AG04450 (cell line): ENCODE measurements around the gene BABAM2. TPM values are rescaled to one million over a fixed set of nuclear protein-coding genes. Genes with fewer than 3 reads are reported as not detected.

ENCODE experiments used
- CTCF ChIA-PET: fragments of 300-600, 350-600 bp; formaldehyde crosslinking; extraction: SDS; loops from one replicate; lab custom pipeline; 2022; ENCODE audit warnings: antibody characterized with exemption, inconsistent platforms; lab: Charles Lee
- POLR2A ChIA-PET: fragments of 350-600 bp; formaldehyde crosslinking; extraction: SDS; loops from one replicate; lab custom pipeline; 2021; ENCODE audit warnings: antibody characterized with exemption, inconsistent platforms; lab: Yijun Ruan, JAX
- DNase-seq: peaks from one replicate; pipeline ENCODE4 v3.0.0-alpha.2; 2011; ENCODE audit warnings: low read depth, low spot score
- H3K27ac ChIP-seq: one replicate; pipeline ENCODE4 v1.5.1; 2012; ENCODE audit warnings: low read depth, low read length, control low read depth
- H3K27me3 ChIP-seq: one replicate; pipeline ENCODE4 v1.6.0; 2012; ENCODE audit warnings: low read length; ENCODE audit not compliant: control insufficient read depth, insufficient read depth
- H3K4me3 ChIP-seq: 2 replicates; pipeline ENCODE4 v1.5.1; 2011; ENCODE audit warnings: mild to moderate bottlenecking, low read depth, low read length, control low read depth
- H3K9me3 ChIP-seq: 2 replicates; pipeline ENCODE4 v1.5.1; 2012; ENCODE audit warnings: low read length; ENCODE audit not compliant: control insufficient read depth, insufficient read depth
- CTCF ChIP-seq: IDR thresholded peaks from 2 replicates; pipeline ENCODE4 v1.5.1; 2011; ENCODE audit warnings: low read depth, low read length, control low read depth, inconsistent platforms
- polyA plus RNA-seq: library from polyadenylated mRNA; depleted of rRNA; stranded (reverse); fragments of >200 nt; gene quantifications from 2 replicates; pipeline ENCODE4 v1.2.3, GENCODE V29; 2011

BABAM2 gene
- polyA plus RNA-seq, 1 experiment: 44.5 TPM

GRCh38 chr2:27866237-27866636 lies 24.3 kb upstream of the BABAM2 start:
- no peak for TF ChIP-seq CTCF
- H3K27me3 ChIP-seq: no peaks in the 10 kb centered on the region
- ChIA-PET POLR2A (no interaction called here), CTCF (no interaction called here)
- no peak overlapping the region for H3K4me3 ChIP-seq
- no peak overlapping the region for H3K27ac ChIP-seq
- no peak for DNase-seq
- no peaks in the 10 kb centered on the region for H3K9me3 ChIP-seq

- no peak overlapping the region for H3K4me3 ChIP-seq
- no peaks in the 10 kb centered on the region for H3K27me3 ChIP-seq
- no peak for TF ChIP-seq CTCF
- POLR2A ChIA-PET: no interaction called here
- CTCF ChIA-PET: interaction anchor here (0.5 kb wide), 1 partner anchor 283 kb away, joined by 4 read pairs; no protein-coding TSS in a partner anchor
- H3K9me3 ChIP-seq: no peaks in the 10 kb centered on the region
- DNase-seq: no peak
- no peak overlapping the region for H3K27ac ChIP-seq
Observed at GRCh38 chr2:27869763-27870162, 20.8 kb upstream of the BABAM2 start.

- ChIA-PET CTCF (no interaction called here), POLR2A (no interaction called here)
- Histone ChIP-seq H3K27ac (no peak overlapping the region), H3K9me3 (no peaks in the 10 kb centered on the region), H3K4me3 (no peak overlapping the region), H3K27me3 (no peaks in the 10 kb centered on the region)
- TF ChIP-seq CTCF: no peak
- DNase-seq: no peak
Observed at GRCh38 chr2:27870724-27871123, 19.8 kb upstream of the BABAM2 start.

GRCh38 chr2:27871802-27872201 lies 18.7 kb upstream of the BABAM2 start:
- Histone ChIP-seq H3K27ac (no peak overlapping the region), H3K4me3 (no peak overlapping the region), H3K9me3 (no peaks in the 10 kb centered on the region), H3K27me3 (no peaks in the 10 kb centered on the region)
- ChIA-PET POLR2A (interaction anchor here (1.3 kb wide), 1 partner anchor 72 kb away, joined by 3 read pairs; no protein-coding TSS in a partner anchor), CTCF (interaction anchor here (0.7 kb wide), 1 partner anchor 23 kb away, joined by 3 read pairs; no protein-coding TSS in a partner anchor)
- no peak for TF ChIP-seq CTCF
- DNase-seq: no peak

- no peak for DNase-seq
- ChIA-PET CTCF (no interaction called here), POLR2A (no interaction called here)
- H3K27me3 ChIP-seq: no peaks in the 10 kb centered on the region
- no peaks in the 10 kb centered on the region for H3K9me3 ChIP-seq
- no peak overlapping the region for H3K27ac ChIP-seq
- TF ChIP-seq CTCF: no peak
- no peak overlapping the region for H3K4me3 ChIP-seq
Observed at GRCh38 chr2:27873091-27873490, 17.4 kb upstream of the BABAM2 start.
